ENCODE data around the gene CEP152. TPM values are rescaled to one million over a fixed set of nuclear protein-coding genes. Genes with fewer than 3 reads are reported as not detected.

The CEP152 gene, protein sequence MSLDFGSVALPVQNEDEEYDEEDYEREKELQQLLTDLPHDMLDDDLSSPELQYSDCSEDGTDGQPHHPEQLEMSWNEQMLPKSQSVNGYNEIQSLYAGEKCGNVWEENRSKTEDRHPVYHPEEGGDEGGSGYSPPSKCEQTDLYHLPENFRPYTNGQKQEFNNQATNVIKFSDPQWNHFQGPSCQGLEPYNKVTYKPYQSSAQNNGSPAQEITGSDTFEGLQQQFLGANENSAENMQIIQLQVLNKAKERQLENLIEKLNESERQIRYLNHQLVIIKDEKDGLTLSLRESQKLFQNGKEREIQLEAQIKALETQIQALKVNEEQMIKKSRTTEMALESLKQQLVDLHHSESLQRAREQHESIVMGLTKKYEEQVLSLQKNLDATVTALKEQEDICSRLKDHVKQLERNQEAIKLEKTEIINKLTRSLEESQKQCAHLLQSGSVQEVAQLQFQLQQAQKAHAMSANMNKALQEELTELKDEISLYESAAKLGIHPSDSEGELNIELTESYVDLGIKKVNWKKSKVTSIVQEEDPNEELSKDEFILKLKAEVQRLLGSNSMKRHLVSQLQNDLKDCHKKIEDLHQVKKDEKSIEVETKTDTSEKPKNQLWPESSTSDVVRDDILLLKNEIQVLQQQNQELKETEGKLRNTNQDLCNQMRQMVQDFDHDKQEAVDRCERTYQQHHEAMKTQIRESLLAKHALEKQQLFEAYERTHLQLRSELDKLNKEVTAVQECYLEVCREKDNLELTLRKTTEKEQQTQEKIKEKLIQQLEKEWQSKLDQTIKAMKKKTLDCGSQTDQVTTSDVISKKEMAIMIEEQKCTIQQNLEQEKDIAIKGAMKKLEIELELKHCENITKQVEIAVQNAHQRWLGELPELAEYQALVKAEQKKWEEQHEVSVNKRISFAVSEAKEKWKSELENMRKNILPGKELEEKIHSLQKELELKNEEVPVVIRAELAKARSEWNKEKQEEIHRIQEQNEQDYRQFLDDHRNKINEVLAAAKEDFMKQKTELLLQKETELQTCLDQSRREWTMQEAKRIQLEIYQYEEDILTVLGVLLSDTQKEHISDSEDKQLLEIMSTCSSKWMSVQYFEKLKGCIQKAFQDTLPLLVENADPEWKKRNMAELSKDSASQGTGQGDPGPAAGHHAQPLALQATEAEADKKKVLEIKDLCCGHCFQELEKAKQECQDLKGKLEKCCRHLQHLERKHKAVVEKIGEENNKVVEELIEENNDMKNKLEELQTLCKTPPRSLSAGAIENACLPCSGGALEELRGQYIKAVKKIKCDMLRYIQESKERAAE (N-terminal part only)
- total RNA-seq, result 1 to 10 TPM; 3.8 to 9.7 TPM
- 1 to 10 TPM in 1 of 2 donors, under 1 TPM in 1; 0.30 to 3.3 TPM for polyA plus RNA-seq

DNA sequence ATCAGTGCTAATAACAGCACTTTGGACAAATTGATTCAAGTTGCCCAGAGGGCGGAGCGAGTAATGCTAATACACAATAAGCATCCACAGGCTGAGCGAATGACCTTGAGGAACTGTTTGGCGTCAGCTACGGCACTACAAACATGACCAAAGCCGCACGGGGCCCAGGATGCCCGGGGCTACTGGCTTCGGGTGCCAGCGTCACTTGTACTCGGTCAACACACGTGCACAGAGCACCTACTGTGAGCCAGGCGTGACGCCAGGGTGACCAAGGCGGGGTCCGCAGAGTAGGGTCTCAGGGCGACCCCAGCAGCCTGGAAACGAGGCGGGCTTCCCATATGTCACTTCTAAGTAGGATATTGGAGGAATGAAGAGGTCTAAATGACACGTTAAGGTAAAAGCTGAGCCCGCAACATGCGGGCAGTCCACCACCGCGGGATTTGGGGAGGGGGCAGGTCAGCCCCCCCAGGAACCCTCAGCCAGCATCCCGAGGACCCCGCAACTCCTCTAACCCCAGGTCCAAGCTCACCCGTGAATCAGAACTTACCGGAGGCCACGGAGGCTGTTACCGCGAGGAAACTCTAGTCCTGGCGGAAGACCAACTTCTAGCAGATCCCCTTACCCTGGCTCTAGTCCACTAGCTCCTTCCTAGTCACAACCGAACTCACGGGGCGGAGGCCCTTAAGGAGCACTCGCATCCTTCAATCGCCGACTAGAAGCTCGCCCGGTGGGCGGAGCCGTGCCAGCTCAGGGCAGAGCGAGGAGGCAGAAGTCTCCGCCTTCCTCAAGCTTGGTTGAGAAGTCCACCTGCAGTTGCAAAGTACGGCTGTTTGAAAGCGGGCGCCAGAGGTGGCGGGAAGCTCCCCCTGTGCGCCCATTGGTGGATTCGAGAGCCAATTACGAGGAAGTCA, at the start of gene CEP152:
CEP152 (minus strand) TSS at position 656 of the 911 bp plus-strand sequence. CDS start 5,420 bp downstream, outside the sequence.
- Histone ChIP-seq H3K9ac (ENCODE audit: low read depth in 1 of 2, low read length in 2 of 2) (peak within 1 kb of the TSS; percentile 35 to 89), H3K4me3 (ENCODE audit: low read depth in 1 of 3, low read length in 3 of 3) (peak within 1 kb of the TSS; percentile 68 to 99 (median 92)), H3K27me3 (ENCODE audit: control insufficient read depth in 4 of 4, insufficient read depth in 4 of 4, low read length in 3 of 4) (no peaks in the 10 kb centered on the region), H3K4me1 (ENCODE audit: control insufficient read depth in 4 of 4, insufficient read depth in 4 of 4, low read length in 3 of 4) (peaks cover 3 to 18% (median 15%) of the 10 kb centered on the region in 4 donors), H3K36me3 (ENCODE audit: control insufficient read depth in 4 of 4, insufficient read depth in 3 of 4, low read depth in 1 of 4, low read length in 3 of 4) (no peaks in the 10 kb centered on the region), H3K9me3 (ENCODE audit: control insufficient read depth in 4 of 4, low read length in 3 of 4) (no peaks in the 10 kb centered on the region), H3K27ac (ENCODE audit: low read depth in 1 of 2, low read length in 2 of 2) (no peak within 1 kb of the TSS)
- no peak for TF ChIP-seq NR2F2 (IDR thresholded peaks at IDR 0.05)
- TF ChIP-seq RXRA (IDR thresholded peaks at IDR 0.05), result peak; percentile 48 to 70
- no peak for TF ChIP-seq FOXA2 (IDR thresholded peaks at IDR 0.05)
- TF ChIP-seq, protein P1, sequence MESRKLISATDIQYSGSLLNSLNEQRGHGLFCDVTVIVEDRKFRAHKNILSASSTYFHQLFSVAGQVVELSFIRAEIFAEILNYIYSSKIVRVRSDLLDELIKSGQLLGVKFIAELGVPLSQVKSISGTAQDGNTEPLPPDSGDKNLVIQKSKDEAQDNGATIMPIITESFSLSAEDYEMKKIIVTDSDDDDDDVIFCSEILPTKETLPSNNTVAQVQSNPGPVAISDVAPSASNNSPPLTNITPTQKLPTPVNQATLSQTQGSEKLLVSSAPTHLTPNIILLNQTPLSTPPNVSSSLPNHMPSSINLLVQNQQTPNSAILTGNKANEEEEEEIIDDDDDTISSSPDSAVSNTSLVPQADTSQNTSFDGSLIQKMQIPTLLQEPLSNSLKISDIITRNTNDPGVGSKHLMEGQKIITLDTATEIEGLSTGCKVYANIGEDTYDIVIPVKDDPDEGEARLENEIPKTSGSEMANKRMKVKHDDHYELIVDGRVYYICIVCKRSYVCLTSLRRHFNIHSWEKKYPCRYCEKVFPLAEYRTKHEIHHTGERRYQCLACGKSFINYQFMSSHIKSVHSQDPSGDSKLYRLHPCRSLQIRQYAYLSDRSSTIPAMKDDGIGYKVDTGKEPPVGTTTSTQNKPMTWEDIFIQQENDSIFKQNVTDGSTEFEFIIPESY (IDR thresholded peaks at IDR 0.05), result no peak
- no peak for TF ChIP-seq FOXA1 (IDR thresholded peaks at IDR 0.05)
- TF ChIP-seq GABPA (IDR thresholded peaks at IDR 0.05 in 1 of 2, conservative IDR thresholded peaks at IDR 0.05 in 1 of 2), result peak in 1 of 2 donors; percentile 42
- TF ChIP-seq HNF4A (conservative IDR thresholded peaks at IDR 0.05), result peak; percentile 84 to 90
- TF ChIP-seq, protein P2, sequence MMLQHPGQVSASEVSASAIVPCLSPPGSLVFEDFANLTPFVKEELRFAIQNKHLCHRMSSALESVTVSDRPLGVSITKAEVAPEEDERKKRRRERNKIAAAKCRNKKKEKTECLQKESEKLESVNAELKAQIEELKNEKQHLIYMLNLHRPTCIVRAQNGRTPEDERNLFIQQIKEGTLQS (IDR thresholded peaks at IDR 0.05), result no peak
- TF ChIP-seq, protein P3, sequence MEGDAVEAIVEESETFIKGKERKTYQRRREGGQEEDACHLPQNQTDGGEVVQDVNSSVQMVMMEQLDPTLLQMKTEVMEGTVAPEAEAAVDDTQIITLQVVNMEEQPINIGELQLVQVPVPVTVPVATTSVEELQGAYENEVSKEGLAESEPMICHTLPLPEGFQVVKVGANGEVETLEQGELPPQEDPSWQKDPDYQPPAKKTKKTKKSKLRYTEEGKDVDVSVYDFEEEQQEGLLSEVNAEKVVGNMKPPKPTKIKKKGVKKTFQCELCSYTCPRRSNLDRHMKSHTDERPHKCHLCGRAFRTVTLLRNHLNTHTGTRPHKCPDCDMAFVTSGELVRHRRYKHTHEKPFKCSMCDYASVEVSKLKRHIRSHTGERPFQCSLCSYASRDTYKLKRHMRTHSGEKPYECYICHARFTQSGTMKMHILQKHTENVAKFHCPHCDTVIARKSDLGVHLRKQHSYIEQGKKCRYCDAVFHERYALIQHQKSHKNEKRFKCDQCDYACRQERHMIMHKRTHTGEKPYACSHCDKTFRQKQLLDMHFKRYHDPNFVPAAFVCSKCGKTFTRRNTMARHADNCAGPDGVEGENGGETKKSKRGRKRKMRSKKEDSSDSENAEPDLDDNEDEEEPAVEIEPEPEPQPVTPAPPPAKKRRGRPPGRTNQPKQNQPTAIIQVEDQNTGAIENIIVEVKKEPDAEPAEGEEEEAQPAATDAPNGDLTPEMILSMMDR (IDR thresholded peaks at IDR 0.05; ENCODE audit: low read depth, low read length, missing input control), result no peak
- peak; percentile 80 for TF ChIP-seq HNF4G (IDR thresholded peaks at IDR 0.05)
- no peak for TF ChIP-seq EGR1 (IDR thresholded peaks at IDR 0.05; ENCODE audit: low read depth in 2 of 2)
- TF ChIP-seq SP1 (IDR thresholded peaks at IDR 0.05), result peak; percentile 92
- peak; percentile 80 to 85 for TF ChIP-seq JUND (IDR thresholded peaks at IDR 0.05)
- TF ChIP-seq RAD21 (IDR thresholded peaks at IDR 0.05), result peak in 1 of 2 donors; percentile 47
- peak; percentile 71 for TF ChIP-seq TAF1 (conservative IDR thresholded peaks at IDR 0.05)
- TF ChIP-seq, protein P4, sequence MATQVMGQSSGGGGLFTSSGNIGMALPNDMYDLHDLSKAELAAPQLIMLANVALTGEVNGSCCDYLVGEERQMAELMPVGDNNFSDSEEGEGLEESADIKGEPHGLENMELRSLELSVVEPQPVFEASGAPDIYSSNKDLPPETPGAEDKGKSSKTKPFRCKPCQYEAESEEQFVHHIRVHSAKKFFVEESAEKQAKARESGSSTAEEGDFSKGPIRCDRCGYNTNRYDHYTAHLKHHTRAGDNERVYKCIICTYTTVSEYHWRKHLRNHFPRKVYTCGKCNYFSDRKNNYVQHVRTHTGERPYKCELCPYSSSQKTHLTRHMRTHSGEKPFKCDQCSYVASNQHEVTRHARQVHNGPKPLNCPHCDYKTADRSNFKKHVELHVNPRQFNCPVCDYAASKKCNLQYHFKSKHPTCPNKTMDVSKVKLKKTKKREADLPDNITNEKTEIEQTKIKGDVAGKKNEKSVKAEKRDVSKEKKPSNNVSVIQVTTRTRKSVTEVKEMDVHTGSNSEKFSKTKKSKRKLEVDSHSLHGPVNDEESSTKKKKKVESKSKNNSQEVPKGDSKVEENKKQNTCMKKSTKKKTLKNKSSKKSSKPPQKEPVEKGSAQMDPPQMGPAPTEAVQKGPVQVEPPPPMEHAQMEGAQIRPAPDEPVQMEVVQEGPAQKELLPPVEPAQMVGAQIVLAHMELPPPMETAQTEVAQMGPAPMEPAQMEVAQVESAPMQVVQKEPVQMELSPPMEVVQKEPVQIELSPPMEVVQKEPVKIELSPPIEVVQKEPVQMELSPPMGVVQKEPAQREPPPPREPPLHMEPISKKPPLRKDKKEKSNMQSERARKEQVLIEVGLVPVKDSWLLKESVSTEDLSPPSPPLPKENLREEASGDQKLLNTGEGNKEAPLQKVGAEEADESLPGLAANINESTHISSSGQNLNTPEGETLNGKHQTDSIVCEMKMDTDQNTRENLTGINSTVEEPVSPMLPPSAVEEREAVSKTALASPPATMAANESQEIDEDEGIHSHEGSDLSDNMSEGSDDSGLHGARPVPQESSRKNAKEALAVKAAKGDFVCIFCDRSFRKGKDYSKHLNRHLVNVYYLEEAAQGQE (IDR thresholded peaks at IDR 0.05), result no peak
- TF ChIP-seq, protein P5, sequence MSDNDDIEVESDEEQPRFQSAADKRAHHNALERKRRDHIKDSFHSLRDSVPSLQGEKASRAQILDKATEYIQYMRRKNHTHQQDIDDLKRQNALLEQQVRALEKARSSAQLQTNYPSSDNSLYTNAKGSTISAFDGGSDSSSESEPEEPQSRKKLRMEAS (IDR thresholded peaks at IDR 0.05), result peak; percentile 61
- peak; percentile 73 for TF ChIP-seq YY1 (IDR thresholded peaks at IDR 0.05)
- WGBS, result 1% methylated on average over 51 of the region's 51 CpGs
- peak; percentile 99 for DNase-seq (ENCODE audit: low spot score)
